A673 (cell line): ENCODE measurements around the gene PCCB.

Experiments
- CTCF ChIP-seq: fragments of 300-800, 200-600 bp; sonication (generic); conservative IDR thresholded peaks from 2 replicates; pipeline ENCODE4 v1.5.1; 2017; ENCODE audit warnings: low read depth, mild to moderate bottlenecking, antibody characterized with exemption, low read length, moderate library complexity, mixed read lengths
- EZH2 ChIP-seq: fragments of 200-600 bp; sonication (generic); IDR thresholded peaks from 2 replicates; pipeline ENCODE4 v1.6.1; 2017; ENCODE audit warnings: borderline replicate concordance, low read depth, mild to moderate bottlenecking, mixed read lengths, antibody characterized with exemption, low read length; ENCODE audit not compliant: poor library complexity, severe bottlenecking

GRCh38 chr3:136263251-136263650, 13.1 kb downstream of the PCCB start:
- TF ChIP-seq EZH2 (no peak), CTCF (no peak)
